HG02678 (cell line): ENCODE results near the gene AGBL5.
"Not testable (repeated sequence)": the region's sequence is repeated elsewhere in the genome, so short reads cannot be mapped to it uniquely, and the experiment has no call there.

Source experiments
- ATAC-seq: cut with Tn5 transposase; IDR thresholded peaks from one replicate; pipeline ENCODE4 v1.9.1; 2021; ENCODE audit warnings: mild to moderate bottlenecking, moderate library complexity; ENCODE audit not compliant: unreplicated experiment

AGBL5 gene

GRCh38 chr2:27115519-27115918 is 64.1 kb downstream of the AGBL5 start:
- ATAC-seq: no peak

GRCh38 chr2:27117995-27118524 is 66.6 kb downstream of the AGBL5 start:
- ATAC-seq: no peak

- no peak for ATAC-seq
Observed at GRCh38 chr2:27118525-27119329, 67.3 kb downstream of the AGBL5 start, which contains the start of gene CGREF1. TSS of gene CGREF1 (minus strand) at chr2:27119128. CDS start at chr2:27104366, 14,762 bp downstream.

- not testable (repeated sequence) for ATAC-seq
Observed at GRCh38 chr2:27119330-27119670, 67.8 kb downstream of the AGBL5 start.
